ENCODE data around the gene GJD2.

GRCh38 chr15:34732430-34732829, 22.4 kb downstream of the GJD2 start:
- TF ChIP-seq CTCF (IDR thresholded peaks at IDR 0.05) (no peak), POLR2AphosphoS5 (IDR thresholded peaks at IDR 0.05) (no peak), POLR2A (IDR thresholded peaks at IDR 0.05) (no peak)
